GM19395 (cell line): ENCODE data around the gene SAMM50.

ENCODE experiments used
- ATAC-seq: cut with Tn5 transposase; IDR thresholded peaks from one replicate; pipeline ENCODE4 v1.9.1; 2021; ENCODE audit warnings: mild to moderate bottlenecking, moderate library complexity; ENCODE audit not compliant: unreplicated experiment

Gene SAMM50

DNA sequence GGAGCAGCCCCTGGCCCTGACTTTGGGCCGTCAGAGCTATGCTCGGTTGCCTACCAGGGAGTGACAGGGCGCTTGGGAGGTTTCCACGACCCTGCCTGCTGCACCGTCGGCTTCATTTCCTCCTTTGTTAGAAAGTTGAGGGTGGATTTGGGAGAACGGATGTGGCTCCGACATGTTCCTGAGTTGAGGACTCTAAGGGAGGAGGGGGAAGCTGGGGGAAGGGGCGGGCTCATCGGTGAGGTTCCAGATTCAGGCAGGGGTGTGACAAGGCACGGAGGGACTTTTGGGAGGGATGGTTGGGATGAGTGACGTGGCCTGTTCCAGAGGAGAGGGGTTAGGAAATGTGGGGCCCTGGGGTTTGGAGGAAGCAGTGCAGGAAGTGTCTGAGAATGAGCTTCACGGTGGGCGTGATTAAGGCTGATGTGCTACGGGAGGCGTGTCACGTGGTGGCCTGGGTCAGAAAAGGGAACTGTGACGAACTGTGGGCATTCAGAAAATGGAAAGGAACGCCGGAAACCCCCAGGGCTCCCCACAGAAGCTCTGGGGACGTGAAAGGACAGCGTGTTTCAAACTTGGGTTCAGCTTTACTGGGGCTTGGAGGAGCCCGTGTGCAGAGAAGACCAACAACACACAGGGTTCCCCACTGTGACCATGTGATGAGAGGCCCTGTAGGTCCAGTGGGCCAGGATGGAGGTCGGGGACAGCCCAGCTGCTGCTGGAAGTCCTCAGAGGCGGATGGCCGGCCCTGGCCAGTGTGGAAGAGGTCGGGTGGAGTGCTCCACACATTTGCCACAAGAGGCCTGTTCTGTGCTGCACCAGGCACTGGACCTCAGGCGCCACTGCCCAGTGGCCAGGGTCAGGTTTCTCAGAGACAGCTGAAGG is 71.6 kb downstream of the SAMM50 start:
- ATAC-seq = peak; percentile 59

- no peak for ATAC-seq
Observed at GRCh38 chr22:44028091-44028490, 72.8 kb downstream of the SAMM50 start.

GRCh38 chr22:44029069-44029468 is 73.8 kb downstream of the SAMM50 start:
- no peak for ATAC-seq

DNA sequence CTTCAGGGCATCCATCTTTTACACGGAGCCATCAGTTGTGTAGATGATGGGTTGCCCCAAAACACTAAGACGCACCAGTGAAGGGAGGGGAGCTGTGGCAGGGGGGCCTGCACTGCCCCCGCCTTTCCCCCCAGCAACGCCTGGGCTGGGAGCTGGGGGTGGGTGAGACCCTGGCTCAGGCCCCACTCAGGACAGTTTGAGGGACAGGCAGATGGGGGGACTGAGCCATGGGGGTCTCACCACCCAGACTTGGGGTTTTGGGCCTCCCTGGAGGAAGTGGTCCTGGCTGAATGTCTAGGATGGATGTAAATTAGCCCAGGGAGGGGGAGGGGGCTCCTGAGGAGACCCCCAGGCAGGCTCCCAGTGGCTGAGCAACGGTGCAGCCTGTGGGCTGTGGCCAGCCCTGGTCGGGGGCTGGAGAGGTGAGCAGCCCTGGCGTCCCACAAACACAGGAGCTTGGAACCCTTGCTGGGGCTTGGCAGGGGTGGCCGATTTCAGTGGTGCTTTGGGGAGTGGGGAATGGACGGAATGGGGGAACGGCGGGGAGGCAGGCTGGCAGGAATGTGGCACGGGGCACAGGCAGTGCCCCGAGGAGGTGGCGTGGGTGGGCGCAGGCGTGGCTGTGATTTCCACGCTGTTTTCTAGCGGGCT is 74.9 kb downstream of the SAMM50 start:
- no peak for ATAC-seq

- ATAC-seq = no peak
Observed at GRCh38 chr22:44030702-44031082, 75.5 kb downstream of the SAMM50 start.

GRCh38 chr22:44031158-44031952 is 76.1 kb downstream of the SAMM50 start:
- ATAC-seq = no peak

DNA sequence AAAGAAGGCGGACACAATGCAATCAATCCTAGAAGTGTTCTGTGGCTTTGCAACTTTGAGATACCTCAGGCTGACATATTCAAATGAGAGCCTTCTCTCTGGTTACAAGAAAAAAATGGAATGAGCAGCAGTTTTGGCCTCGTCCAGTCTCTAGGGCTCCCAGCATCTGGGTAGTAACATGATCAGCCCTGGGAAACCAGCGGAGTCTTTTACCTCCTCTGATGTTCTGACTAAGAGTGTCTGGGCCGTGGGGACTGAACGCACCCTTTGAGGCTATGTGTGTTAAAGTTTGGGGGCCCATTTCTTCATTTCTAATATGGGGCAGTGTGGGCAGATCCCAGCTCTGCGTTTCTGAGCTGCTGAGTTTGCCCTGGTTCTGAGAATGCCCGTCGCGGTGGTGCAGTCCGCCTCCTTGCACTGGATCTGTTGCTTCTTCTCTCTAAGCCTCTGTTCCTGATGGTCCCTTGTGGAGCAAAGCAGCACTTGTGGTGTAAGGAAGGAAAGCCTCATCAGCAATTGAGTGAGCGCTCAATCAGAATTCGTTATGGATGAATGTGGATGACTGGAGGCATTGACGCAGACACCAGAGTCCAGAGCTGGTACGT is 77.0 kb downstream of the SAMM50 start:
- no peak for ATAC-seq

DNA sequence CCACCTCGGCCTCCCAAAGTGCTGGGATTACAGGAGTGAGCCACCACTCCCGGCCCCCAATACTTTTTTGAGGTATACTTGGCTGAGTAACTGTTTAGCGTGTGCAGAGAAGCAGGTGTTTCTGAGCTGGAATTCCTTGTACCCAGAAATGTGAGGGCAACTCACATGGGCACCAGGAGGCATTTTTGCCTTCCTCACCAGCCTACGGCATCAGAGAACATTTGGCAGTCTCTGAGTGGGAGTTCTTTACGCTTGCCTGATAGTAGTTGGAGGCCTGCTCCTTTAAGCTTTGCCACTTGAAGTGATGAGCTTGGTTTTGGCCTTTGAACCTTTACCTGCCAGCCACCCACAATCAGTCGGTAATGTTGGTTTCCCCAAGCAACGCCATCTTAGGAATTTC is 78.0 kb downstream of the SAMM50 start:
- no peak for ATAC-seq

GRCh38 chr22:44033694-44034093 is 78.5 kb downstream of the SAMM50 start:
- no peak for ATAC-seq

DNA sequence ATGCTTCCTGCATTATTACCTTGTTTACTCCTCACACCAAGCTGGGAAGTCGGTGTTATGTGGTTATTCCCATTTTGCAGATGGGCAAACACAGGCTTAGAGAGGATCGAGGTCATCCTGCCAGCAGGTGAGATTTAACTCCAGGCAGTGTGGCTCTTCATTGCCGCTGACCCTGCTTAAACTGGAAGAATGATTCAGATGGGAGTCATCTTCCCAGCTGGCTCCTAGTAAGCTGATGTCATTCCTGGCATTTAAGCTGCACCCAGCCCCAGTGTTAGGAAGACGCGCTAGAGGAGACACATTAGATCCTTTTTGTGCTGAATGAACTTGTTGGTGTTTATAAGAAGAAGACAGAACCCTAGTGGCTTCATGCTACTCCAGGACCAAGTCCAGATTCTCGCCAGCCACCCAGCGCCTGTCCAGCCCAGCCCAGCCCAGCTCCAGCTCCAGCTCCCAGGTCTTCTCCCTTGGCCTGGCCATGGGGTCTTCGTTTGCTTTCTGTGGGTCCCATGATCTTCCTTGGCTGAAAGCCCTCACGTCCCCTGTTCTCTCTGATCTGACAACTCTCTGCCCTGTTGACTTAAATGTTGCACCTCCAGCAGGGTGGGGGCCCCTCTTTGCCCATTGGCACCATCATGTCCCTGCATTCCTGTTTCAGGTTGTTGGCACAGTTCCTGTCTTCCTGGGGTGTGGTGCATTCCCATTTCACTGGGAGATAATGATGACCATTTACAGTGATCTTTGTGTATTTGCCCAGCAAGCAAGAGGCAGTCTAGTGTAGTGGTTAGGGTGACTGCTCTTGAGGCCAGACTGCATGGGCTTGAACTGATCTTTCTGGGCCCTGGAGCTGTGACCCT is 82.5 kb downstream of the SAMM50 start:
- ATAC-seq = no peak

DNA sequence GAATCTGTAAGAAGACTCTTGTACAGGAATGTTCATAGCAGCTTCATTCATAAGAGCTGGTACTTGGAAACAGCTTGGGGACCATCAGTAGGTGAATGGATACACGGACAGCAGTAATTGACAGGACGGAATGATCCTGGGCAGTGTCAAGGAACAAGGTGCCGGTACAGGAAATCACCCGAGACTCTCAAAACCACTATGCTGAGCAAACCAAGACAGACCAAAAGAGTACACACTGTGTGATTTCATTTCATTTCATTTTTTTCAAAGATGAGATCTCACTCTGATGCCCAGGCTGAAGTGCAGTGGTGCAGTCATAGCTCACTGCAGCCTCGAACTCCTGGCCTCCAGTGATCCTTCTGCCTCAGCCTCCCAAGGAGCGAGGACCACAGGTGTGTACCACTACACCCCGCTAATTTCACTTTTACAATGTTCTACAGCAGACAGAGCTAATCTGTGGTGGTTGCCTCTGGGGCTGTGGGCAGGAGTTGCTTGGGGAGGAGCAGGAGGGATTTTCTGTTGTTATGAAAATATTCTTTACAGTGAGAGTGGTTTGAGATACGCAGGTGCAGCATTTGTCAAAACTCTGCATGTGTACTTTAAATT is 84.4 kb downstream of the SAMM50 start:
- ATAC-seq = no peak

GRCh38 chr22:44042249-44043218 is 87.3 kb downstream of the SAMM50 start:
- no peak for ATAC-seq

DNA sequence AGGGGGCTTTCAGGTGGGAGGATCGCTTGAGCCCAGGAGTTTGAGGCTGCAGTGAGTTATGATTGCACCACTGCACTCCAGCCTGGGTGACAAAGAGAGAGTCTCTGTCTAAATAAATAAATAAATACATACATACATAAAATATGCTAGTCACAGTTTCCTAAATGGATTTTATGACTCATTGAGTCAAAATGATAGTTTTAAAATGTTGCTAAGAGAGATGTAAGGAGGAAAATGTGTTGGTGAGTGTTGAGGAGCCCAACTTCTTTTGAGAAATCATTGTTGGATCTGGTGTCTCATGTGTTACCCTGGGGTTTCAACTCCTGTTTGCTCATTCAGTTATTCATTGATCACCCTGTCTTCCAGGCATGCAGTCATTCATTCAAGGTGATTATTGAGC is 89.9 kb downstream of the SAMM50 start:
- no peak for ATAC-seq
